T1000 (cell line): Measurements from ENCODE around the gene F8A3.
"Not testable (repeated sequence)": the region's sequence is repeated elsewhere in the genome, so short reads cannot be mapped to it uniquely, and the experiment has no call there.

Experiments used
- DNase-seq: peaks from one replicate; lab custom pipeline; 2025; ENCODE audit warnings: mixed read lengths; lab: John Stamatoyannopoulos, UW

Gene F8A3

DNA sequence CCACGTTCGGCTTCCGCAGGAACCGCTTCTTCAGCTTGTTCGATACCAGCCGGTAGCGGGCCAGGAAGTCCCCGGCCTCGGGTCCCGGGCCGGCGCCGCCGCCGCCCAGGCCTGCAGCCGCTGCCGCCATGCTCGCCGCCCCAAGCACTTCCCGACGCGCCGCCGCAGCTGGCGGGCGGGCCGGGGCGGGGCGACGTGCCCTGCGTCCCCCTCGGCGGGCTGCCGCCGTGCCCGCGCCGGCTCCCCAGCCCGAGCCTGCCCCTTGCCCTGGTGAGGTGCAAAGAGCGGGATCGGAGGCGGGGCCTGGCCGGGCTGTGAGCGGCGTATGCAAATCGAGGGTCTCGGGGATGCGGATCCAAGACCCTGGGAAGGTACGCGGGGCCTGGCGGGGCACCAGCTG is at the start of gene F8A3:
TSS of gene F8A3 (minus strand) at position 150 of the 400 bp plus-strand sequence. CDS start at position 130, 20 bp downstream.
- DNase-seq = not testable (repeated sequence)

DNA sequence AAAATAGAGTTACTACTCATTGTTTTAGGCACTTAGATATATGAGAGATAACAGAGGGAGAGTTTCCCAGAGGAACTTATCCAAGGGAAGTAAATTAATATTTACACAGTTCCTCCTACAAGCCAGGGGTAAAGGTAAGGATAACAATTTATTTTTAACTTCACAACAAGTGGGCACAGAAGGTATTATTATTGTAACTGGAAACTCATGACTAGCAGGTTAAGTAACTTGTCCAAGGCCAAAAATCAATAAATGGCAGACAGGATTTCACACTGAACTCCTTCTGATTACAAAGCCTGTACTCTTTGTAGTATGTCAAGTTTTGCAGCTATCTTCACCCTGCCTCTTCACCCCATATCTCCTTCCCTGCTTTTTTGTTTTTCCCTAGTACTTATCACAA is 46.9 kb upstream of the F8A3 start:
- no peak for DNase-seq

DNA sequence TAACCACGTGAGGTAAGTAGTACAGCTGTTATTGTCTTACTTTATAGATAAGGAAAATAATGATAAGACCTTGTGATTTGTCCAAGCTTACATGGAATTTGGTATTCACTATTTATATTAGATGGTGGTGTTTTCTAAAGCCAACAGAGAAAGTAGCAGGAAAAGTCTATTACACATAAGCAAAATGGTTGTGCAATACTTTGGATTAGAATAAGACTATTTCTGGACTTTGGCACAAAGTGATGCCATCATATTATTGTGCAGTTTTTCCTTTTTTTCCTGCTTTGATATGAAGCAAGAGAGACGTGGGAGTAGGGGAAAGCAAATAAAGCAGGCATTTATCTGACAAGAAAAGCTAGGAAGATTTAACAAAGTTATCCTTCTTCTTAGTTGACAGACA is 36.7 kb upstream of the F8A3 start:
- not testable (repeated sequence) for DNase-seq

DNA sequence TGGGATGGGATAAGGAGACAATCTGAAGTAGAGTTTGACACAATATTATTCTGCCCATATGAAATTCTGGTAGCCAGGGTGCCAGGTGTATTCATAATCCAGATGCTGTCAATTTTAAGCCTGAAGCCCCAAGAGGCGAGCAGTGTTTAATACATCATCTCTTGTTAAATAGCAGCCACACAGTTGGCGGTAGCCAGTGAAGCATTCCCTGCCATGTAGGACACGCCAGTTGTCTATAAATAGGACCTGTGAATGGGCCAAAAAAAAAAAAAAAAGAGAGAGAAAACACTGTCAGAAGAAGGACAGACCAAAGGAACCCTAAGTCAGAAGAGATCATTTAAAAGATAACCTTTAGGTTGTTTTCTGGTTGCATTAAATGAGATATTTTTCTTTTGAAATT is 33.0 kb upstream of the F8A3 start:
- not testable (repeated sequence) for DNase-seq

DNA sequence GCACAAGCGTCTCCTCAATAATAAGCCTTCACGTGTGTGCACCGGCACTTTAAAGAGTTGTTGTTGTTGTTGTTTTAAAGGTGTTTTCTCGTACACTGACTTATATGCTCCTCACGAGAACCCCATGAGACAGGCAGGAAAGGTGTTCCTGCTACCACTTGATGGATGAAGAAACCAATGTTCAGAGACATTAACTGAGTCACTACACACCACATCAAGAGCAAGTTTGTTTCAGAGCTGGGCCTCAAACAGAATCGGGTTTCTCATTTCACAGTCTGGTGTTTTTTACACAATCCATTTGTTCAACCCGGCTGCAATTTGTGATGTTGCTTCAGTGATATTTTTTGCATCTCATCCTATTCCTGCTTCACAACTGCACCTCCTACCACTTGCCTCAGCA is 18.7 kb upstream of the F8A3 start:
- not testable (repeated sequence) for DNase-seq

DNA sequence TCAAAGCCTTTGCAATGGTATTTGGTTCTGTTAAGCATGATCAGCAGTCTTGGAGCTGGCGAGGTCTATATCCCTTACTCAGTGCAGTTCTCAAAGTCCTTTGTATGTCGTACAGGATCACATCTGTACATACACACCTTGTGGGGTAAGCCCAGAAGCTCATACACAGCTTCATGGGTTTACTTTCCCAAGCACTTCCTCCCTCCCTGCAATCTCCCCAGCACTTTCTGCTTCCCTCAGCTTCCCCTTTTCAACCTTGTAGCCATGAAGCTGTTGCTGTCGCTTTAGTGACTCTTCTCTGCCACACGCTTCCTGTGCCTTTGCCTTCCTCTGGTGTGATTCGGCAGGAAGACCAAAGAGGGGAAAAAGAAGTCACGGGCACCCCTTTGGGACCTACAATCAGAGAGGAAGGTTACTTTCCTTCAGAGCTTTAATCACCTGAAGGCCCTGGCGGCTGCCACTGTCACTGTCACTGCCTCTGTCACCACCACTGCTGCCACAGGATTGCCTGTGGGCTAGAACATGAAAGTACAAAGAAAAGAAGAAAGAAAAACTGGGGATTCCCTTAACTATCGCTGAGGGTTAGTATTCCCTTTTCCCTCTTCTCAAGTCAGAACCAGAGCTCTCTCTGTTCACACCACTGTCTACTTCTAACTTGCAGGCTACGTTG is 8.0 kb upstream of the F8A3 start:
- DNase-seq = not testable (repeated sequence)

DNA sequence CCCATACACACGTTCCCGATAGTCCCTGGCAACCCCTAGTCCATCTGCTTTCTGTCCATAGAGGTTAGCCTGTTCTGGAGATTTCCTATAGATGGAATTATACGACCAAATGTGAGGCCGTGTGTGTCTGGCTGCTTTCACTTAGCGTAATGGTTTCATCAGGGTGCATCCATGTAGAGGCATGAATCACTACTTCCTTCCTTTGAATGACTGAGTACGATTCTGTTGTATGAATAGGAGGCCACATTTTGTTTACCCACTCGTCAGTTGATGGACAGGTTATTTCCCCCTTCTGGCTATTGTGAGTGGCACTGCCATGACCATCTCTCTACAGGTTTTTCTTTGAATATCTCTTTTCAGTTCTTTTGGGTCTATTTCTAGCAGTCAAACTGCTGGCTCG is 2.1 kb upstream of the F8A3 start:
- not testable (repeated sequence) for DNase-seq

DNA sequence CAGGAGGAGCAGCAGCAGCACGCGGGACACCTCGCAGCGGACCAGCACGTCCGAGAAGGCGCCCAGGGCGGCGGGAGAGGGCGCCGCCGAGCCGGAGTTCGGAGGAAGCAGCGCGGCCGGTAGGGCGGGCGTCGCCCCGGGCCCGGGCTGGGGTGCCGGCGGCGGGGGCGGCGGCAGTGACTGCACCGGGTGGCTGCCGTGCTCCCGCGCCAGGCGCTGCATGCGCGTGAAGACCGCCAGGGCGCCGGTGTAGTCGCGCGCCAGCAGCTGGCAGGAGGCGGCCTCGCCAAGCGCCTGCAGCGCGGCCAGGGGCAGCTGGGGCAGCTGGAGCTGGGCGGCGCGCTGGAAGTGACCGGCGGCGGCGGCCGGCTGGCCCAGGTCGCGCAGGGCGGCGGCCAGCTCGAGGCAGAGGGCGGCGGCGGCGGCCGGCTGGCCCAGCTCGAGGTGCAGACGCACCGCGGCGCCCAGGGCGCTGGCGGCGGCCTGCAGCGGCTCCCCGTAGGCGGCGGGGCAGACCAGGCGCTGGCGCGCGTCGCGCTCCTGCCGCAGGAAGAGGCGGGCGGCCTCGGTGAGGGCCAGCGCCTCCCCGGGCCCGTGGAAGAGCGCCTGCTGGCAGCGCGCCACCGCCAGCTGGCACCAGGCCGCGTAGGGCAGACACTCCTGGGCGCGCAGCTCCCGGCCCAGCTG is 516 bp downstream of the F8A3 start:
- not testable (repeated sequence) for DNase-seq

DNA sequence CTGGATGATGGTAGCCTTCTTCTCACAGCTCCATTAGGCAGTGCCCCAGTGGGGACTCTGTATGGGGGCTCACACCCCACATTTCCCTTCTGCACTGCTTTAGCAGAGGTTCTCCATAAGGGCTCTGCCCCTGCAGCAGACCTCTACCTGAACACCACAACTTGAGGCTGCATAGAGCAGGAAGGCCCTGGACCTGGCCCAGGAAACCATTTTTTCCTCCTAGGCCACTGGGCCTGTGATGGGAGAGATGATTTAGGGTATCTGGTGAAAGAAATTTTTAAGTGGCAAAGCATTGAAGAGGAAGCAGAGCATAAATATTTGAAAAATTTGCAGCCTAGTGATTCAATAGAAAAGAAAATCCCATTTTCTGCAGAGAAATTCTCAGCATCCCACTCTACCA is 17.3 kb downstream of the F8A3 start:
- DNase-seq = no peak

DNA sequence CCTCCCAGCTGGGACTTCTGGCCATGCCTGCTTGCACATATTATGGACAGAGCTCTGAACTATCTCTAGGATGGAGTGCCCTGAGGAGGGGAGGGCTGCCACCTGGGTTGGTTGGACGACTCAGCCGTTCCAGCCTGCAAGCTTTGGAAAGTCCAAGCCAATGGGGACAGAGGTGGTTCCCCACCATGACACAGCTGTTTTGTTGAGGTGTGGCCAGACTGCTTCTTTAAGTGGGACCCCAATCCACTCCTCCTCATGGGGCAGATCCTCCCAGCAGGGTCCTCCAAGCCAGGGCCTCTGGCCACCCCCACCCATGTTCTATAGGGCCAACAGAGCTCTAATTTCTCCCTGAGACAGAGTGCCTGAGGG is 22.7 kb downstream of the F8A3 start:
- no peak for DNase-seq

DNA sequence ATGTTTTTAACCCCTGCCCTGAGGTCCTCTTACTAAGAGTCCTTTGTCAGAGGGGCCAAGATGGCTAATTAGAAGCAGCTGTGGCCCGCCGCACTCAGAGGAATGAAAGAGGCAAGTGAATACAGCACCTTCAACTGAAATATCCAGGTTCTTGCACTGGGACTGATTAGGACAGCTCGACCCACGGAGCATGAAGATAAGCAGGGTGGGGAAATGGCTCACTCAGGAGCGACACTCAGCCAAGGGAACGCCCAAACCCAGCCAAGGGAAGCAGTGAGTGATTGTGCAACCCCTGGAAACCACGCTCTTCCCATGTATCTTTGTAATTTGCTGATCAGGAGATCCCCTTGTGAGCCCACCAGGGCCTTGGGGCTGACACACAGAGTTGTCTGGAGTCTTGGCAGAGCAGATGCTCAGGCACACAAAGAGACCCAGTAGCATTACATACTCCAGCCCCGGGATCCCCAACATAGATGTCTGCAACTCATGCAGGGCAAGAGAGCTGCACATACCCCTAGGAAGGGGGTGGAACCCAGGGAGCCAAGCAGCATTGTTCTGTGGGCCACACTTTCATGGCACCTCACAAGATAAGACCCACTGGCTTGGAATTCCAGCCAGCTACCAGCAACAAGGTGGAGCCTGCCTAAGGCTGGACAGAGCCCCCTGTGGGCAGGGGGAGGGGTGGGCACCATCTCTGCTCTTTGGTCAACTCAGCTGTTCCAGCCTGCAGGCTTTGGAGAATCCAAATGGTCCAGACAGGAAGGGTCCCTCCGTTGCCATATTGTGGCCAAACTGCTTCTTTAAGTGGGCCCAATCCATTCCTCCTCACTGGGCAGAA is 23.3 kb downstream of the F8A3 start:
- no peak for DNase-seq

DNA sequence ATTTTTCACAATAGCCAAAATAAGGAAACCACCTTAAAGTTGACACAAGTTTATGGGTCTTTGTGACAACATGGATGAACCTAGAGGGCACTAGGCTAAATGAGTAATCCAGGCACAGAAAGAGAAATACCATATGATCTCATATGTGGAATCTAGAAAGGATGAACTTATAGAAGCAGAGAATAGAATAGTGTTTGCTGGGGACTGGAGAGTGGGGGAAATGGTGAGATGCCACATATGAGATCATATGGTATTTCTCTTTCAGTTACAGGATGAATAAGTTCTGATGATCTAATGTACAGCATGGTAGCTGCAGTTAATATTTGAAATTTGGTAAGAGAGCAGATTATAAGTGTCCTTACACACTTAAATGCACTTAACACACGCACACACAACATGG is 40.7 kb downstream of the F8A3 start:
- no peak for DNase-seq
